Stomach (tissue), 4 donors: Measurements from ENCODE around the gene ITPKB.

Experiments used
- EP300 ChIP-seq: sonication (generic); formaldehyde crosslinking; IDR thresholded peaks from one replicate; pipeline ENCODE4 v1.6.1; 2017; ENCODE audit warnings: antibody characterized with exemption
- POLR2A ChIP-seq, 4 donors: fragments of 450-650 bp; IDR thresholded peaks; one replicate each; pipeline ENCODE4 v1.6.1; 2016; ENCODE audit warnings: antibody characterized with exemption in 4 of 4, control low read depth in 2 of 4, mild to moderate bottlenecking in 1 of 4, moderate library complexity in 1 of 4
- POLR2AphosphoS5 ChIP-seq, 3 donors: sonication (generic); formaldehyde crosslinking; IDR thresholded peaks; one replicate each; pipeline ENCODE4 v1.6.1; 2016; ENCODE audit warnings: antibody characterized with exemption in 3 of 3
- TF ChIP-seq, protein P1 (sequence below), 7 experiments: fragments of 450-650 bp in 4 of 7; fragments of 200-600 bp in 3 of 7; sonication (generic) in 3 of 7; IDR thresholded peaks; one replicate each; pipeline ENCODE4 v1.5.1; 2016 to 2019; ENCODE audit warnings: antibody characterized with exemption in 7 of 7, control low read depth in 2 of 7, mild to moderate bottlenecking in 1 of 7

DNA sequence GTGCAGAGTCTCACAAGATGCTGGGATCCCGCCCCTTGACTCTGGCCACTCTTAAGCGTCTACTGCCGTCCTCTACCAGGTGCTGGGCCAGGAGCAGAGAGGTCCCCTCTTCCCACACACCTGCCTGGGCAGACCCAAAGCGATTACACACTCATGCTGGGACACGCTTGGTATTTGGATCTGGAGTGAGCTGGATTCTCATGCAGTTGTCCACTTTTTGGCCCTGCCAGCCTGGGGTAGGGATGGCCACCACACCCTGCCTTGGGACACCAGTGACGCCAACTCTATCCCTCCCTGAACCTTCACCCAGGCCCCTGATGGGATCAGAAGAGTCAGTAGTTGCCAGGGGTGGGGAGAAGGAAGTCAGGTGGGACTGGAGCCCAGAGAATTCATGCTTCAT is 28.6 kb downstream of the ITPKB start:
- TF ChIP-seq, protein P1, sequence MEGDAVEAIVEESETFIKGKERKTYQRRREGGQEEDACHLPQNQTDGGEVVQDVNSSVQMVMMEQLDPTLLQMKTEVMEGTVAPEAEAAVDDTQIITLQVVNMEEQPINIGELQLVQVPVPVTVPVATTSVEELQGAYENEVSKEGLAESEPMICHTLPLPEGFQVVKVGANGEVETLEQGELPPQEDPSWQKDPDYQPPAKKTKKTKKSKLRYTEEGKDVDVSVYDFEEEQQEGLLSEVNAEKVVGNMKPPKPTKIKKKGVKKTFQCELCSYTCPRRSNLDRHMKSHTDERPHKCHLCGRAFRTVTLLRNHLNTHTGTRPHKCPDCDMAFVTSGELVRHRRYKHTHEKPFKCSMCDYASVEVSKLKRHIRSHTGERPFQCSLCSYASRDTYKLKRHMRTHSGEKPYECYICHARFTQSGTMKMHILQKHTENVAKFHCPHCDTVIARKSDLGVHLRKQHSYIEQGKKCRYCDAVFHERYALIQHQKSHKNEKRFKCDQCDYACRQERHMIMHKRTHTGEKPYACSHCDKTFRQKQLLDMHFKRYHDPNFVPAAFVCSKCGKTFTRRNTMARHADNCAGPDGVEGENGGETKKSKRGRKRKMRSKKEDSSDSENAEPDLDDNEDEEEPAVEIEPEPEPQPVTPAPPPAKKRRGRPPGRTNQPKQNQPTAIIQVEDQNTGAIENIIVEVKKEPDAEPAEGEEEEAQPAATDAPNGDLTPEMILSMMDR (IDR thresholded peaks at IDR 0.05) = no peak
- TF ChIP-seq POLR2A (IDR thresholded peaks at IDR 0.05) (no peak), POLR2AphosphoS5 (IDR thresholded peaks at IDR 0.05) (no peak), EP300 (no peak)
